ENCODE data around the gene KCNT1.

The KCNT1 gene

GRCh38 chr9:135810806-135811575 lies 109.0 kb downstream of the KCNT1 start:
- Histone ChIP-seq H3K9ac (ENCODE audit: low read depth, low read length) (no peak overlapping the region), H3K9me3 (ENCODE audit: control insufficient read depth, insufficient read depth, low read length) (no peaks in the 10 kb centered on the region), H3K4me1 (ENCODE audit: control insufficient read depth, insufficient read depth, low read length) (no peaks in the 10 kb centered on the region), H3K4me3 (ENCODE audit: low read depth, low read length) (no peak overlapping the region), H3K36me3 (ENCODE audit: control insufficient read depth, insufficient read depth, low read length) (peaks cover 70% of the 10 kb centered on the region), H3K27ac (ENCODE audit: low read depth, low read length) (no peak overlapping the region), H3K27me3 (ENCODE audit: control insufficient read depth, insufficient read depth, low read length) (no peaks in the 10 kb centered on the region)

- Histone ChIP-seq H3K27me3 (ENCODE audit: control insufficient read depth, insufficient read depth, low read length) (no peaks in the 10 kb centered on the region), H3K27ac (ENCODE audit: low read depth, low read length) (no peak overlapping the region), H3K4me1 (ENCODE audit: control insufficient read depth, insufficient read depth, low read length) (no peaks in the 10 kb centered on the region), H3K4me3 (ENCODE audit: low read depth, low read length) (no peak overlapping the region), H3K36me3 (ENCODE audit: control insufficient read depth, insufficient read depth, low read length) (peaks cover 78% of the 10 kb centered on the region), H3K9me3 (ENCODE audit: control insufficient read depth, insufficient read depth, low read length) (no peaks in the 10 kb centered on the region), H3K9ac (ENCODE audit: low read depth, low read length) (no peak overlapping the region)
These were observed 109.8 kb downstream of the KCNT1 start for GRCh38 chr9:135811801-135812200.

GRCh38 chr9:135812961-135813360 lies 111.0 kb downstream of the KCNT1 start:
- H3K4me1 ChIP-seq (ENCODE audit: control insufficient read depth, insufficient read depth, low read length), result no peaks in the 10 kb centered on the region
- H3K4me3 ChIP-seq (ENCODE audit: low read depth, low read length), result no peak overlapping the region
- peaks cover 90% of the 10 kb centered on the region for H3K36me3 ChIP-seq (ENCODE audit: control insufficient read depth, insufficient read depth, low read length)
- H3K27me3 ChIP-seq (ENCODE audit: control insufficient read depth, insufficient read depth, low read length), result no peaks in the 10 kb centered on the region
- H3K9me3 ChIP-seq (ENCODE audit: control insufficient read depth, insufficient read depth, low read length), result no peaks in the 10 kb centered on the region
- H3K27ac ChIP-seq (ENCODE audit: low read depth, low read length), result no peak overlapping the region
- no peak overlapping the region for H3K9ac ChIP-seq (ENCODE audit: low read depth, low read length)

DNA sequence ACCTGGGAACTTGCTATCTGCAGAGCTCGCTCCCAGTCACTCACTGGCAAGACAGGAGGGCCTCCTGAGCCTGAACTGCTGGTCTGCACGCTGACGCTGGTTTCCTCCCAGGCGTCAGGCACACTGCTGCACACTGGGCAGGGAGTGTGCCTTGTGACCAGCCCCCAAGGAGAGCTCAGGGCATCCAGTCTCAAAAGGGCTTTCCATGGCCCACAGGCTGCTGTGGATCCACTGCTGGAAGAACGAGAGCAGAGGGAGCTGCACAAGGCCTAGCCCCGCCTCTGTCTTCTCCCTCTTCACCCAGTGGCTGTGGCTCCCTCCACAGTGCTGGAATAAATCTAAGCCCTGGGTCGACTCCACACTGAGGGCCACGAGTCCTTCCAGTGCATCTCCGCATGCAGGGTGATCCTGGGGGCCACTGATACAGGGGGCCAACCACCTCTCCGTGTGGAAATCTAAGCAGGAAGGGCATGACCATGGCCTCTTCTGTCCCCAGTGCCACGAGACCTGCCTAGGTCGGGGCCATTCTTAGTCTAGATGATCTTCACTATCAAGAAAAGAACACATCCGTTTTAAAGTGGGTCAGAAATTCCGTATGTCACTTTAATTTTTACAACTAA lies 111.8 kb downstream of the KCNT1 start:
- no peak overlapping the region for H3K27ac ChIP-seq (ENCODE audit: low read depth, low read length)
- H3K4me3 ChIP-seq (ENCODE audit: low read depth, low read length), result no peak overlapping the region
- no peaks in the 10 kb centered on the region for H3K4me1 ChIP-seq (ENCODE audit: control insufficient read depth, insufficient read depth, low read length)
- H3K9ac ChIP-seq (ENCODE audit: low read depth, low read length), result no peak overlapping the region
- H3K9me3 ChIP-seq (ENCODE audit: control insufficient read depth, insufficient read depth, low read length), result no peaks in the 10 kb centered on the region
- no peaks in the 10 kb centered on the region for H3K27me3 ChIP-seq (ENCODE audit: control insufficient read depth, insufficient read depth, low read length)
- H3K36me3 ChIP-seq (ENCODE audit: control insufficient read depth, insufficient read depth, low read length), result peaks cover 98% of the 10 kb centered on the region

GRCh38 chr9:135814421-135815095 lies 112.6 kb downstream of the KCNT1 start:
- Histone ChIP-seq H3K4me3 (ENCODE audit: low read depth, low read length) (no peak overlapping the region), H3K27me3 (ENCODE audit: control insufficient read depth, insufficient read depth, low read length) (no peaks in the 10 kb centered on the region), H3K36me3 (ENCODE audit: control insufficient read depth, insufficient read depth, low read length) (peaks cover 97% of the 10 kb centered on the region), H3K9ac (ENCODE audit: low read depth, low read length) (no peak overlapping the region), H3K4me1 (ENCODE audit: control insufficient read depth, insufficient read depth, low read length) (no peaks in the 10 kb centered on the region), H3K27ac (ENCODE audit: low read depth, low read length) (no peak overlapping the region), H3K9me3 (ENCODE audit: control insufficient read depth, insufficient read depth, low read length) (no peaks in the 10 kb centered on the region)

DNA sequence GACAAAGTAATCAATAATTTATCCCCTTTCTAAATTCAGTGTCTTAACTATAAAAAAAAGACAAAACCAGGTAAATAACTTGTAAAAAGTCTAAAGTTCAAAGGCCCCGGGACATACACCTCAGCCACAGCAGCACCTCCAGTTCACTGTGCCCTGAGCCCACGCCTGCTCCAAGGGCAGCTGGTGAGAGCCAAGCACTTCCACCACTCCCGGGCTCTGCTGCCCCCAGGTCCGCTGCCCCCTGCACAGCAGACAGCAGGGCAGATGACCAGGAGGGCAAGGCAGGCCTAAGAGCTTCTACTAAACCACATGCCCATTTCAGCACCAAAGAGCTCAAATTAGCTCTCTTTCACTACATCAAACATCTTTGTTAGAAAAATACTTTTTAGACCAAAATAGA lies 113.4 kb downstream of the KCNT1 start:
- H3K9me3 ChIP-seq (ENCODE audit: control insufficient read depth, insufficient read depth, low read length), result no peaks in the 10 kb centered on the region
- no peak overlapping the region for H3K4me3 ChIP-seq (ENCODE audit: low read depth, low read length)
- no peaks in the 10 kb centered on the region for H3K4me1 ChIP-seq (ENCODE audit: control insufficient read depth, insufficient read depth, low read length)
- no peak overlapping the region for H3K9ac ChIP-seq (ENCODE audit: low read depth, low read length)
- H3K36me3 ChIP-seq (ENCODE audit: control insufficient read depth, insufficient read depth, low read length), result peaks cover 97% of the 10 kb centered on the region
- no peaks in the 10 kb centered on the region for H3K27me3 ChIP-seq (ENCODE audit: control insufficient read depth, insufficient read depth, low read length)
- H3K27ac ChIP-seq (ENCODE audit: low read depth, low read length), result no peak overlapping the region

- Histone ChIP-seq H3K4me1 (ENCODE audit: control insufficient read depth, insufficient read depth, low read length) (no peaks in the 10 kb centered on the region), H3K27ac (ENCODE audit: low read depth, low read length) (no peak overlapping the region), H3K4me3 (ENCODE audit: low read depth, low read length) (no peak overlapping the region), H3K27me3 (ENCODE audit: control insufficient read depth, insufficient read depth, low read length) (no peaks in the 10 kb centered on the region), H3K9me3 (ENCODE audit: control insufficient read depth, insufficient read depth, low read length) (no peaks in the 10 kb centered on the region), H3K36me3 (ENCODE audit: control insufficient read depth, insufficient read depth, low read length) (peaks cover 97% of the 10 kb centered on the region), H3K9ac (ENCODE audit: low read depth, low read length) (no peak overlapping the region)
These were observed 114.1 kb downstream of the KCNT1 start for GRCh38 chr9:135815830-135816650.

- Histone ChIP-seq H3K9ac (ENCODE audit: low read depth, low read length) (no peak overlapping the region), H3K4me3 (ENCODE audit: low read depth, low read length) (no peak overlapping the region), H3K36me3 (ENCODE audit: control insufficient read depth, insufficient read depth, low read length) (peaks cover 96% of the 10 kb centered on the region), H3K4me1 (ENCODE audit: control insufficient read depth, insufficient read depth, low read length) (no peaks in the 10 kb centered on the region), H3K9me3 (ENCODE audit: control insufficient read depth, insufficient read depth, low read length) (no peaks in the 10 kb centered on the region), H3K27me3 (ENCODE audit: control insufficient read depth, insufficient read depth, low read length) (no peaks in the 10 kb centered on the region), H3K27ac (ENCODE audit: low read depth, low read length) (no peak overlapping the region)
These were observed 114.6 kb downstream of the KCNT1 start for GRCh38 chr9:135816651-135816970.

DNA sequence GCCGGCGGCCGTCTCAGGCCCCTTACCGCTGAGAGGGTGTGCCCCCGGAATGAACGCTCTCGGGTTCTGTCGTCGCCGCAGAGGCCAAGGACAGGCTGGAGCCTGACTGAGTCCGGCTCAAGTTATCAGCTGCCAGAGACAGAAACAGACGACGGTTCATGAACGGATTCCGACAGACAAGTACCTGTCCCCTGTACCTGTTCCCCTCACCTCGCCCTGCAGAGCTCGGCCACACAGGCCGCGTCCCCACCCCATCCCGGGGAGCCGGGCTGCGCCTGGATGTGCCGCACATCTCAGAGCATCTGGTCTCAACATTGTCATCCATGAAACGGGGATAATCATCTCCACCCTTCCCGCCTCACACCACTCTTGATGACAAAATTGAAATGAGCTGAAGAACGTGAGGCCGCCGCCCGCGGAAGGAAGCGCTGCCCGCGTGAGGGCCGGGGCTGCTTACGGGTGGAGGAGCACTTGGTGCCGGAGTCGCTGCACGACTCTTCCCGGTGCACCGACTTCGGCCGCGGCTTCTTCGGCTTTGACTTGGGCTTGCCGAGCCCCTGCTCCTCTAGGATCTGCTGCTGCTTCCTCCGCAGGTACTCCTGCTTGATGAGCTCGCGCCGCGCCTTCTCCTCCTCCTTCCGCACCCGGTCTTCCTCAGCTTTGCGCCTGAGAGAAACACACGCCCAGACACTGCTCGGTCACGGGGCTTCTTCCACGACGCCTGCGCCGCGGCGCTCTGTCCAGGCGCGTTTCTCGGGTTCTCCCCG lies 116.1 kb downstream of the KCNT1 start:
- Histone ChIP-seq H3K9me3 (ENCODE audit: control insufficient read depth, insufficient read depth, low read length) (no peaks in the 10 kb centered on the region), H3K9ac (ENCODE audit: low read depth, low read length) (no peak overlapping the region), H3K27me3 (ENCODE audit: control insufficient read depth, insufficient read depth, low read length) (no peaks in the 10 kb centered on the region), H3K27ac (ENCODE audit: low read depth, low read length) (no peak overlapping the region), H3K4me1 (ENCODE audit: control insufficient read depth, insufficient read depth, low read length) (no peaks in the 10 kb centered on the region), H3K4me3 (ENCODE audit: low read depth, low read length) (no peak overlapping the region), H3K36me3 (ENCODE audit: control insufficient read depth, insufficient read depth, low read length) (peaks cover 97% of the 10 kb centered on the region)

DNA sequence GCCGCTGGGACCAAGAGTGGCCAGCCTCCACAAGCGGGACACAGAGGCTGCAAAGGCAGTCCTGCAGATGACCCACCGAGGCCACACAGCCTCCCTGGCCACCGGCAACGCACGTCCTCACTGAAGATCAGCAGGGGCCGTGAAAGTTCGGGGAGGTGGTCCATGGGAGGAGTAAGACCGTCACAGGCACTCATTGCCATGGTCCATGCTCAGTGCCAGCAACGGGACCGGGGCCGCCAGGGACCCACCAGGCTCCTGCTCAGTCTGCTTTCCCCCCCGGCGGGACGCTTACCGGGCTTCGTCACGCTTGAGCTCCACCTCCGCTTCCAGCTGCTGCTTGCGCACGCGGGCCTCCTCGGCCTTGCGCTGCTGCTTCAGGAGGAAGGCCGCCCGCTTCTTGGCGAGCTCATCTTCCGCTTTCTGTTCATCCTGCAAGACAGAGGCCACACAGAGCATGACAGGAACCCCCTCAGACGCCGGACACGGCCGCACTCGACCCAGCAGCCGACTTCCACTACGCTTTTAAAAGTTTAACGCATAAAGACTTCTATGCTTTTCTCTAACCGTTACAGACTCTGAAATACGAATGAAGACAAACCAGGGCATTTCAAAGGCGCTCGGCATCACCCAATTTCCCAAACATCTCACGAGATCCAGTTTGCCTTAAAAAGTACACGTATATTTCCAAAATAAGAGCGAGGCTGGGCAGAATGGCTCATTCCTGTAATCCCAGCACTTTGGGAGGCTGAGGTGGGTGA lies 116.9 kb downstream of the KCNT1 start:
- Histone ChIP-seq H3K9me3 (ENCODE audit: control insufficient read depth, insufficient read depth, low read length) (no peaks in the 10 kb centered on the region), H3K27ac (ENCODE audit: low read depth, low read length) (no peak overlapping the region), H3K4me1 (ENCODE audit: control insufficient read depth, insufficient read depth, low read length) (no peaks in the 10 kb centered on the region), H3K27me3 (ENCODE audit: control insufficient read depth, insufficient read depth, low read length) (no peaks in the 10 kb centered on the region), H3K9ac (ENCODE audit: low read depth, low read length) (no peak overlapping the region), H3K36me3 (ENCODE audit: control insufficient read depth, insufficient read depth, low read length) (peaks cover 97% of the 10 kb centered on the region), H3K4me3 (ENCODE audit: low read depth, low read length) (no peak overlapping the region)
